ENCODE data around the gene SPPL2C. TPM values are rescaled to one million over a fixed set of nuclear protein-coding genes. Genes with fewer than 3 reads are reported as not detected.

Gene SPPL2C
- total RNA-seq, 1 donor from 2014 or later = not detected

GRCh38 chr17:45895969-45896785, 51.5 kb downstream of the SPPL2C start:
- no peak for DNase-seq (ENCODE audit: low read depth)
- TF ChIP-seq CTCF (conservative IDR thresholded peaks at IDR 0.05; ENCODE audit: low read depth, low read length) = no peak
- peak overlapping the region; percentile 65 for H3K4me3 ChIP-seq (ENCODE audit: low read depth, low read length)

Other genes with a start within 250 kb of the SPPL2C start
- not detected in 2 replicates for gene CRHR1, start 60.6 kb upstream of the SPPL2C start, total RNA-seq
- 0.06 and 0.07 TPM in 2 replicates for gene MAPT, start 49.7 kb downstream of the SPPL2C start, total RNA-seq
- not detected in 2 replicates for gene STH, start 154.4 kb downstream of the SPPL2C start, total RNA-seq

Data from epithelial cell of proximal tubule (primary cell).